DMS53 treated with DMSO at 0.1 percent for 48 hours (cell line): ENCODE data around the gene TCAIM.

ENCODE experiments used
- DNase-seq: peaks from one replicate; lab custom pipeline; 2025; ENCODE audit not compliant: unreplicated experiment; lab: John Stamatoyannopoulos, UW

Gene TCAIM

DNA sequence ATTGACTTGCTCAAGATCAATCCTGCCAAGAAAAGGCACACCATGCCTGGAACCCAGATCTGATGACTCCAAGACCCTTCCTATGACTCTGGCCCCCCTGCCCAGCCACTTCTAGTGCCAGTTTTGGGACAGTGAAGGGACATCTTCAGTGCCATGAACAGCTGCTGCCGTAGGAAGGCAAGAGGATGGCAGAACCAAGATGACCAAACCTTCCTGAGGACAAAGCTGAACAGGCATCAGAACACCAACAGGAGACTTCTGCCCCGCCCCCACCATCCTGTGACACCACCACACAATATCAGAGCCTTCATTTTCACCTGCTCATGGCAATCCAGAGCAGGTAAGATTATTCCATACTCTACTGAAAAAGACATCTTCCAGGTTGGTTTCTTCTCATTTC is 105.9 kb downstream of the TCAIM start:
- DNase-seq = no peak

GRCh38 chr3:44444896-44445691 is 106.5 kb downstream of the TCAIM start:
- no peak for DNase-seq

- no peak for DNase-seq
Measured at GRCh38 chr3:44445786-44446185, 107.2 kb downstream of the TCAIM start.

- DNase-seq = no peak
Measured at GRCh38 chr3:44446929-44447328, 108.4 kb downstream of the TCAIM start.

GRCh38 chr3:44451441-44451840 is 112.9 kb downstream of the TCAIM start:
- DNase-seq = no peak

- DNase-seq = no peak
Measured at GRCh38 chr3:44454258-44454657, 115.7 kb downstream of the TCAIM start.

DNA sequence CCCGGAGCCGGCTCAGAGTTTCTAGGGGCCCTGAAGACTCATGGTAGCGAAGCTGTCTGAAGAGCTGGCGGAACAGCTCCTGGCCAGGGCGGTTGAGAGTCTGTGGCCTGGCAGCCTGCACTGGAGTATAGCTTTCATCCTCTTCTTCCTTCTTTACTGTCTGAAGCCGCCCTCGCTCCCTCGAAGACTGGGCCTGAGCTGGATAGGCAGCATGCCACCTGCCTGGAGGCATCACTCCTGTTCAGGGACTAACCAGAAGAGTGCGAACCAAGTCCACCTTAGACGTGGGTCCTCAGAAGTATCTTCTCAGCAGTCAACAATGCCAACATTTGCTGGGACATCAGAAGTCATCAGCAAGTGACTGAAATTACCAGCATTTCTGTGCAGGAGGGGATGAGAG is 116.8 kb downstream of the TCAIM start:
- no peak for DNase-seq
